ENCODE results near the gene GABRA1. TPM values are rescaled to one million over a fixed set of nuclear protein-coding genes. Genes with fewer than 3 reads are reported as not detected.
A peak's percentile ranks its signal among the peaks of the same experiment; 100 is the strongest.

The GABRA1 gene
- total RNA-seq, 1 experiment from 2014 or later, result not detected

DNA sequence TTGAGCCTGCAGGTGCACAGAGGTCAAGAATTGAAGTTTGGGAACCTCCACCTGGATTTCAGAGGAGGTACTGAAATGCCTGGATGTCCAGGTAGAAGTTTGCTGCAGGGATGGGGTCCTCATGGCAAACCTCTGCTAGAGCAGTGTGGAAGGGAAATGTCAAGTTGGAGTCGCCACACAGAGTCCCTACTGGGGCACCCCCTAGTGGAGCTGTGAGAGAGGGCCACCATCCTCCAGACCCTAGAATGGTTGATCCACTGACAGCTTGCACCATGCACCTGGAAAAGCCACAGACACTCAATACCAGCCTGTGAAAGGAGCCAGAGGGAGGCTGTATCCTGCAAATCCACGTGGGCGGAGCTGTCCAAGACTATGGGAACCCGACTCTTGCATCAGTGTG is 78.0 kb downstream of the GABRA1 start:
- no peak overlapping the region for H3T11ph ChIP-seq (ENCODE audit: low read length)
- H2BK15ac ChIP-seq (ENCODE audit: low read depth, low read length), result no peak overlapping the region
- H3K27ac Mint-ChIP-seq, result no peak overlapping the region
- H3K4me1 ChIP-seq (ENCODE audit: insufficient read depth, low read length), result no peaks in the 10 kb centered on the region
- no CpG with 5 or more reads among the region's 4 CpGs for WGBS (ENCODE audit: extremely low coverage, insufficient read length, low lambda C conversion rate)
- TF ChIP-seq, protein P1, sequence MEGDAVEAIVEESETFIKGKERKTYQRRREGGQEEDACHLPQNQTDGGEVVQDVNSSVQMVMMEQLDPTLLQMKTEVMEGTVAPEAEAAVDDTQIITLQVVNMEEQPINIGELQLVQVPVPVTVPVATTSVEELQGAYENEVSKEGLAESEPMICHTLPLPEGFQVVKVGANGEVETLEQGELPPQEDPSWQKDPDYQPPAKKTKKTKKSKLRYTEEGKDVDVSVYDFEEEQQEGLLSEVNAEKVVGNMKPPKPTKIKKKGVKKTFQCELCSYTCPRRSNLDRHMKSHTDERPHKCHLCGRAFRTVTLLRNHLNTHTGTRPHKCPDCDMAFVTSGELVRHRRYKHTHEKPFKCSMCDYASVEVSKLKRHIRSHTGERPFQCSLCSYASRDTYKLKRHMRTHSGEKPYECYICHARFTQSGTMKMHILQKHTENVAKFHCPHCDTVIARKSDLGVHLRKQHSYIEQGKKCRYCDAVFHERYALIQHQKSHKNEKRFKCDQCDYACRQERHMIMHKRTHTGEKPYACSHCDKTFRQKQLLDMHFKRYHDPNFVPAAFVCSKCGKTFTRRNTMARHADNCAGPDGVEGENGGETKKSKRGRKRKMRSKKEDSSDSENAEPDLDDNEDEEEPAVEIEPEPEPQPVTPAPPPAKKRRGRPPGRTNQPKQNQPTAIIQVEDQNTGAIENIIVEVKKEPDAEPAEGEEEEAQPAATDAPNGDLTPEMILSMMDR (conservative IDR thresholded peaks at IDR 0.05), result peak; percentile 36; the same call in 2 of the 3 replicates
- H3K14ac ChIP-seq (ENCODE audit: insufficient read depth, low read length), result no peak overlapping the region
- no peak overlapping the region for H3K4me3 Mint-ChIP-seq
- peaks cover 10 to 15% of the 10 kb centered on the region in 2 experiments for H3K9me3 Mint-ChIP-seq
- no peak overlapping the region for H2BK12ac ChIP-seq (ENCODE audit: insufficient read length, low read depth, low read length)
- no peaks in the 10 kb centered on the region for H3K79me1 ChIP-seq (ENCODE audit: insufficient read depth, low read depth, low read length, poor library complexity, severe bottlenecking)
- H3K9me3 ChIP-seq (ENCODE audit: control insufficient read depth, low read depth, low read length), result no peaks in the 10 kb centered on the region
- H4K20me1 ChIP-seq (ENCODE audit: control insufficient read depth, insufficient read depth, insufficient read length), result no peaks in the 10 kb centered on the region
- H2AK5ac ChIP-seq (ENCODE audit: insufficient read length, low read length), result no peak overlapping the region
- no peaks in the 10 kb centered on the region for H3K4me1 Mint-ChIP-seq
- H4K5ac ChIP-seq (ENCODE audit: insufficient read length, low read depth, low read length), result no peak overlapping the region
- no peak overlapping the region for H4K8ac ChIP-seq (replicated peaks; ENCODE audit: insufficient read length, low read depth, low read length)
- no peak overlapping the region for H2BK20ac ChIP-seq (ENCODE audit: low read depth, low read length, poor library complexity, severe bottlenecking)
- H2BK120ac ChIP-seq (ENCODE audit: low read depth, low read length, poor library complexity, severe bottlenecking), result no peak overlapping the region
- H2AFZ ChIP-seq (ENCODE audit: low read length), result no peak overlapping the region
- no peak overlapping the region for H3K4ac ChIP-seq (ENCODE audit: low read depth, low read length)
- H3K9ac ChIP-seq (ENCODE audit: extremely low read depth, insufficient read length, low read length), result no peak overlapping the region
- no peaks in the 10 kb centered on the region for H3K27me3 Mint-ChIP-seq (ENCODE audit: low read depth)
- no peak overlapping the region for H3K27ac ChIP-seq (ENCODE audit: insufficient read length, low read depth, low read length)
- no peaks in the 10 kb centered on the region for H3K23me2 ChIP-seq (ENCODE audit: insufficient read length, low read depth, low read length, poor library complexity, severe bottlenecking)
- no peaks in the 10 kb centered on the region for H3K27me3 ChIP-seq (ENCODE audit: insufficient read depth, low read length)
- H3K4me2 ChIP-seq (ENCODE audit: insufficient read depth, insufficient read length, low read length), result no peak overlapping the region
- H3K23ac ChIP-seq (ENCODE audit: insufficient read length, low read depth, low read length), result no peak overlapping the region
- H3K36me3 Mint-ChIP-seq (ENCODE audit: insufficient read depth in 1 of 3, low read depth in 3 of 3), result peaks cover 7 to 14% (median 8%) of the 10 kb centered on the region in 3 experiments
- H2BK5ac ChIP-seq (ENCODE audit: insufficient read length, low read length), result no peak overlapping the region
- peak; percentile 34 for DNase-seq
- no peak overlapping the region for H3K56ac ChIP-seq (ENCODE audit: insufficient read length, low read depth, low read length)
- H4K91ac ChIP-seq (ENCODE audit: insufficient read length, low read depth, low read length), result no peak overlapping the region
- no peaks in the 10 kb centered on the region for H3K79me2 ChIP-seq (ENCODE audit: insufficient read depth, low read length)
- H3K18ac ChIP-seq (ENCODE audit: insufficient read length, low read depth, low read length), result no peak overlapping the region
